A673 (cell line): ENCODE results near the gene TOLLIP. TPM values are rescaled to one million over a fixed set of nuclear protein-coding genes. Genes with fewer than 3 reads are reported as not detected.

Experiments used
- BruUV-seq: library from RNA; stranded (reverse); fragments of 400-500 nt; replicated peaks from 2 replicates; lab custom pipeline; 2021; lab: Mats Ljungman, UMichigan
- CTCF ChIA-PET: fragments of 300-600 bp; sonication (Branson Sonifier 250); formaldehyde crosslinking; loops from one replicate; lab custom pipeline; 2022; ENCODE audit warnings: antibody characterized with exemption; lab: Charles Lee
- POLR2A ChIA-PET: fragments of 300-600 bp; sonication (Branson Sonifier 250); formaldehyde crosslinking; loops from one replicate; lab custom pipeline; 2022; ENCODE audit warnings: antibody characterized with exemption; ENCODE audit not compliant: low non-redundant PET; lab: Charles Lee
- DNase-seq: peaks from one replicate; pipeline ENCODE4 v3.0.0-alpha.2; 2015; ENCODE audit warnings: low spot score
- H3K27ac ChIP-seq: fragments of 200-600 bp; sonication (generic); 2 replicates; pipeline ENCODE4 v1.5.1; 2016; ENCODE audit warnings: mixed run types, low read depth, mild to moderate bottlenecking, mixed read lengths, antibody characterized with exemption, low read length; ENCODE audit not compliant: poor library complexity, severe bottlenecking
- H3K27me3 ChIP-seq: fragments of 200-600 bp; sonication (generic); replicated peaks from 2 replicates; pipeline ENCODE4 v1.6.1; 2017; ENCODE audit warnings: mixed run types, low read depth, mild to moderate bottlenecking, mixed read lengths, antibody characterized with exemption, low read length; ENCODE audit not compliant: insufficient read depth, poor library complexity
- H3K36me3 ChIP-seq: fragments of 200-600 bp; sonication (generic); 2 replicates; pipeline ENCODE4 v1.6.1; 2016; ENCODE audit warnings: mixed run types, mild to moderate bottlenecking, mixed read lengths, antibody characterized with exemption, low read length; ENCODE audit not compliant: insufficient read depth, poor library complexity, severe bottlenecking
- H3K4me1 ChIP-seq: fragments of 200-600 bp; sonication (generic); 2 replicates; pipeline ENCODE4 v1.6.1; 2017; ENCODE audit warnings: mixed run types, mild to moderate bottlenecking, mixed read lengths, antibody characterized with exemption, low read length; ENCODE audit not compliant: insufficient read depth, poor library complexity, severe bottlenecking
- H3K4me3 ChIP-seq: fragments of 200-600 bp; sonication (generic); 2 replicates; pipeline ENCODE4 v1.5.1; 2016; ENCODE audit warnings: low read depth, mixed run types, mild to moderate bottlenecking, mixed read lengths, low read length; ENCODE audit not compliant: poor library complexity, severe bottlenecking
- H3K9me3 ChIP-seq: fragments of 200-600 bp; sonication (generic); 2 replicates; pipeline ENCODE4 v1.6.1; 2016; ENCODE audit warnings: mixed run types, low read depth, mild to moderate bottlenecking, mixed read lengths, antibody characterized with exemption, low read length; ENCODE audit not compliant: poor library complexity, severe bottlenecking
- CTCF ChIP-seq: fragments of 300-800, 200-600 bp; sonication (generic); conservative IDR thresholded peaks from 2 replicates; pipeline ENCODE4 v1.5.1; 2017; ENCODE audit warnings: low read depth, mild to moderate bottlenecking, antibody characterized with exemption, low read length, moderate library complexity, mixed read lengths
- EZH2 ChIP-seq: fragments of 200-600 bp; sonication (generic); IDR thresholded peaks from 2 replicates; pipeline ENCODE4 v1.6.1; 2017; ENCODE audit warnings: borderline replicate concordance, low read depth, mild to moderate bottlenecking, mixed read lengths, antibody characterized with exemption, low read length; ENCODE audit not compliant: poor library complexity, severe bottlenecking
- intact Hi-C: fragments of 100-400 bp; cut with micrococcal nuclease; formaldehyde crosslinking; loops from one replicate; pipeline ENCODE4 v1.10.0; 2022; ENCODE audit not compliant: unreplicated experiment
- total RNA-seq: library from RNA; stranded (reverse); gene quantifications from 2 replicates; pipeline ENCODE4 v1.2.3, GENCODE V29; 2021

The TOLLIP gene
- total RNA-seq, 1 experiment from 2014 or later, result 32.5 TPM

- no TSS peak for BruUV-seq
- no peaks in the 10 kb centered on the region for H3K4me1 ChIP-seq
- POLR2A ChIA-PET, result no interaction called here
- CTCF ChIA-PET, result no interaction called here
- no peaks in the 10 kb centered on the region for H3K9me3 ChIP-seq
- no peak overlapping the region for H3K27ac ChIP-seq
- DNase-seq, result no peak
- H3K4me3 ChIP-seq, result no peak overlapping the region
- TF ChIP-seq CTCF (no peak), EZH2 (no peak)
- intact Hi-C loops, result no loop called here
- no peaks in the 10 kb centered on the region for H3K36me3 ChIP-seq
- no peaks in the 10 kb centered on the region for H3K27me3 ChIP-seq
Measured at GRCh38 chr11:1259076-1259461, 50.4 kb downstream of the TOLLIP start.

- no peak for DNase-seq
- H3K4me1 ChIP-seq, result no peaks in the 10 kb centered on the region
- H3K4me3 ChIP-seq, result no peak overlapping the region
- H3K27me3 ChIP-seq, result no peaks in the 10 kb centered on the region
- ChIA-PET POLR2A (no interaction called here), CTCF (no interaction called here)
- H3K27ac ChIP-seq, result no peak overlapping the region
- intact Hi-C loops, result no loop called here
- no peaks in the 10 kb centered on the region for H3K36me3 ChIP-seq
- H3K9me3 ChIP-seq, result no peaks in the 10 kb centered on the region
- BruUV-seq, result no TSS peak
- no peak for TF ChIP-seq EZH2
- TF ChIP-seq CTCF, result no peak
Measured at GRCh38 chr11:1258401-1259075, 50.9 kb downstream of the TOLLIP start.

- Histone ChIP-seq H3K4me3 (no peak overlapping the region), H3K27ac (no peak overlapping the region), H3K36me3 (no peaks in the 10 kb centered on the region), H3K27me3 (no peaks in the 10 kb centered on the region), H3K4me1 (no peaks in the 10 kb centered on the region), H3K9me3 (no peaks in the 10 kb centered on the region)
- TF ChIP-seq CTCF, result no peak
- TF ChIP-seq EZH2, result no peak
- ChIA-PET POLR2A (no interaction called here), CTCF (no interaction called here)
- intact Hi-C loops, result no loop called here
- BruUV-seq, result no TSS peak
- no peak for DNase-seq
Measured at GRCh38 chr11:1257916-1258315, 51.5 kb downstream of the TOLLIP start.
